HG03521 (cell line): ENCODE data around the gene MCCD1.

Source experiments
- ATAC-seq: cut with Tn5 transposase; IDR thresholded peaks from one replicate; pipeline ENCODE4 v1.9.1; 2021; ENCODE audit warnings: mild to moderate bottlenecking, moderate library complexity; ENCODE audit not compliant: unreplicated experiment

Gene MCCD1

GRCh38 chr6:31510007-31510406 lies 18.8 kb upstream of the MCCD1 start:
- no peak for ATAC-seq

GRCh38 chr6:31513456-31514165 lies 15.2 kb upstream of the MCCD1 start:
- no peak for ATAC-seq

DNA sequence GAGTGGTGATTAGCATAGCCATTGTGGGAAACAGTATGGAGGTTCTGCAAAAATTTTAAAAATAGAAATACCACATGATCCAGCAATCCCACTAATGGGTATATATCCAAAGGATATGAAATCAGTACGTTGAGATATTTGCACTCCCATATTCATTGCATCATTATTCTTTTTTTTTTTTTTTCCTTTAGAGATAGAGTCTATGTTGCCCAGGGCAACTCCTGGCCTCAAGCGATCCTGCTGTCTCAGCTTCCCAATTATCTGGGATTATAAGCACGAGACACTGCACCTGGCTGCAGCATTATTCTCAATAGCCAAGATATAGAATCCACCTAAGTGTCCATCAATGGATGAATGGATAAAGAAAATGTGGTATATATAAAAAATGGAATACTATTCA lies 6.9 kb upstream of the MCCD1 start:
- ATAC-seq, result no peak

- ATAC-seq, result no peak
These were observed 3.2 kb upstream of the MCCD1 start for GRCh38 chr6:31525553-31525931.

DNA sequence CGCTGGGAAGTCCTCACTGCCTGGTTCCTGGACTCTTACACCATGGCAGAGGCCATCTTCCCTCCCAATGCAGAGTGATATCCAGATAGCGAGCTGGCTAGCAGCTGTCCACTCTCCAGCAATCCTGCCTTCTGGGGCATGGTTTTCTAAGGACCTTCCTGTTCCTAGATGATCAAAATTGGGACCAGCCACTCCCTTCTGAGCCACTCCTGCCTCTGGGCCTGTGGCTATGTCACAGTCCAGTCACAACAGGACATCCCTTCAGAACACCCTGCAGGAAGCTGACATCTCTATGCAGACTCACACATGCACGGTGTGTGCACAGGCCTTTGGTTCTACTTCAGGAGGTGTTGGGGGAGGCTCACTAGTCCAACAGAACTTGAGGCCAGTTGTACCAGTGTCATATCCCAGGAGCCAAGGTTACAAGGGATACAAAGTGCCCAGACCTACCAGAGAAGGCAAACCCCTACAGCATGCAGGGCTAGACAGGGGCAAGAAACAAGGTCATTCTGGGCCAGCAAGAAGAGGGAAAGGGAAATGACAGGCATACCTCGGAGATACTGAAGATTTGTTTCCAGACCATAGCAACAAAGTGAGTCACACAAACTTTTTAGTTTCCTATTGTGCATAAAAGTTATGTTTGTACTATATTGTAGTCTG lies 2.7 kb upstream of the MCCD1 start:
- ATAC-seq, result no peak

DNA sequence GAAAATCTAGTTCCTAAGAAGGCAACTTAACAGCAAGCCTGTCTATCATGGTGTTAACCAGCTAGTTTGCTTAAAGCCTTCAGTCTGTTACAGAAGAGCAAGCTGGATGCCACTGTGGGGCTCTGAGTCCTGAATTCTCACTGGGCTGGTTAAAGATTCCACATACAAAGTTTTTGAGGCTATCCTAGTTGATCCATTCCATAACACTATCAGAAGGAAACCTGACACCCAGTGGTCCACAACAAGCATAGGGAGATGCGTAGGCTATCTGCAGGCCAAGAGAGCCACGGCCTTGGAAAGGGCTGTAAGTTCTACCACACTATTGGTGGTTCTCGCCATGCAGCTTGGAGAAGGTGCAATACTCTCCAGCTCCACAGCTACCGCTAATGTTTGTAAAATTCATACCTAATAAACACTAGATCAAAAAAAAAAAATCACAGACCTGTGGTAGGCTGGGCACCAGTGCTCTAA lies 420 bp upstream of the MCCD1 start:
- no peak for ATAC-seq

GRCh38 chr6:31529329-31530150 lies 778 bp downstream of the MCCD1 start:
- ATAC-seq, result no peak

GRCh38 chr6:31530659-31531058 lies 1.9 kb downstream of the MCCD1 start:
- no peak for ATAC-seq

- ATAC-seq, result no peak
These were observed 2.4 kb downstream of the MCCD1 start for GRCh38 chr6:31531162-31531561.

- ATAC-seq, result no peak
These were observed 3.2 kb downstream of the MCCD1 start for GRCh38 chr6:31531771-31532643.

DNA sequence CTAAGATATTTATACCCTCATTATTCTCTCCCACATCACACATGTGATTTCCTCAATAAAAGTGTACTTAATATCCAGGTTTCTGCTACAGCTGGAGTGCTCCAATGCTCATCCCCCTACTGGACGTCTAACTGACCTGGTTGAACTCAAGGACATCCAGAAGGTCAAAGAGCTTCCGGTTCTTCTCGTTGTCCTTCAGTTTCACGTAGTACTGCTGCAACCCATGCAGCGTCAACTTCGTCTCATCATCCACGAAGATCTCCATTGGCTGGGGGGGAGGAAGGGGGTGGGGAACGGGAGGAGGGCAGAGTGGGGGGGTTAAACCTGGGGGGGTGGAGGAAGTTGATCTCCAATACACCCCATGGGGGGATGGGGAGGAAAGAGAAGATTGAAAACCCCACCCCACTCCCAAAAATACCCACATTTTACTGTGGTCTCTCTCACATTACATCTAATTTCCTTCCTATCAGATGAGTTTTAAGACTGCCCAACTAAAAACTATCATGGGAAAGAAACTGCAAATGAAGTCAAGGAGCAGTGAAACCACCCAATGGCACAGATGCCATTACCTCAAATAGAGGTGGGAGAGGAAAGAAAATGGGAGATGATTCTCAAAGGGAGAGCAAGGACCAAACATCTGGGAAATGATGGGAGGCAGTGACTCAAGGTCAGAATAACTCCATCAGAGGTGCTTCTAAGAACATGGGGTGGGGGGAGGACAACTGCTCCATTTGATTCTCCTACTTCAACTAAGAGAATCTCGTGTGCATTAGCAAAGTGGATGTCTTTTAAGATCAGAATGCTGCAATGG lies 4.1 kb downstream of the MCCD1 start:
- ATAC-seq, result no peak

- ATAC-seq, result no peak
These were observed 4.7 kb downstream of the MCCD1 start for GRCh38 chr6:31533455-31533841.

GRCh38 chr6:31534011-31534410 lies 5.2 kb downstream of the MCCD1 start:
- ATAC-seq, result no peak

- ATAC-seq, result no peak
These were observed 5.8 kb downstream of the MCCD1 start for GRCh38 chr6:31534521-31535040.

- no peak for ATAC-seq
These were observed 7.0 kb downstream of the MCCD1 start for GRCh38 chr6:31535538-31536324.

GRCh38 chr6:31538805-31539400 lies 10.1 kb downstream of the MCCD1 start:
- no peak for ATAC-seq

DNA sequence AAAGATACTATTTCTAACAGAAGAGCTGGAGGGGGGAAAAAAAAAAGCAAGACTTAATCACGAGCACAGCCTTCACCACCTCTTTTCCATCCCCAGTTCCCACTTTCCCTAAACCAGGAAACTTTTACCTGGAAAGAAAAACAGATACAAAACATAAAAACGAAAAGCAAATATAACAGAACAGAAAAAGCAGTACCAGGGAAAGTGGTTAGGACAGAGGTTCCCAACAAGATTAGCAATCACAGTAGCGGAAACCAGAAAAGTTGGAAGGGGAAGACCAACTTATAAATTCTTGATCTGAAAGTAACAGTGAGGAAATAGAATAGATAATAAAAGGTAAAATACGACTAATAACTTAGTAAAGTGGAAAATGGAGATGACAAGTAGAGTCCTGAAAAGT lies 11.9 kb downstream of the MCCD1 start:
- ATAC-seq, result no peak

GRCh38 chr6:31541059-31541657 lies 12.4 kb downstream of the MCCD1 start:
- ATAC-seq, result no peak
